NCI-H2227 treated with DMSO at 0.1 percent for 48 hours (cell line): ENCODE measurements around the gene ARHGEF2.
"Not testable (repeated sequence)": the region's sequence is repeated elsewhere in the genome, so short reads cannot be mapped to it uniquely, and the experiment has no call there.

Experiments used
- DNase-seq: peaks from one replicate; lab custom pipeline; 2025; lab: John Stamatoyannopoulos, UW

ARHGEF2 gene

GRCh38 chr1:155942578-155943141, 35.7 kb downstream of the ARHGEF2 start:
- no peak for DNase-seq

GRCh38 chr1:155941845-155942531, 36.4 kb downstream of the ARHGEF2 start:
- DNase-seq = no peak

DNA sequence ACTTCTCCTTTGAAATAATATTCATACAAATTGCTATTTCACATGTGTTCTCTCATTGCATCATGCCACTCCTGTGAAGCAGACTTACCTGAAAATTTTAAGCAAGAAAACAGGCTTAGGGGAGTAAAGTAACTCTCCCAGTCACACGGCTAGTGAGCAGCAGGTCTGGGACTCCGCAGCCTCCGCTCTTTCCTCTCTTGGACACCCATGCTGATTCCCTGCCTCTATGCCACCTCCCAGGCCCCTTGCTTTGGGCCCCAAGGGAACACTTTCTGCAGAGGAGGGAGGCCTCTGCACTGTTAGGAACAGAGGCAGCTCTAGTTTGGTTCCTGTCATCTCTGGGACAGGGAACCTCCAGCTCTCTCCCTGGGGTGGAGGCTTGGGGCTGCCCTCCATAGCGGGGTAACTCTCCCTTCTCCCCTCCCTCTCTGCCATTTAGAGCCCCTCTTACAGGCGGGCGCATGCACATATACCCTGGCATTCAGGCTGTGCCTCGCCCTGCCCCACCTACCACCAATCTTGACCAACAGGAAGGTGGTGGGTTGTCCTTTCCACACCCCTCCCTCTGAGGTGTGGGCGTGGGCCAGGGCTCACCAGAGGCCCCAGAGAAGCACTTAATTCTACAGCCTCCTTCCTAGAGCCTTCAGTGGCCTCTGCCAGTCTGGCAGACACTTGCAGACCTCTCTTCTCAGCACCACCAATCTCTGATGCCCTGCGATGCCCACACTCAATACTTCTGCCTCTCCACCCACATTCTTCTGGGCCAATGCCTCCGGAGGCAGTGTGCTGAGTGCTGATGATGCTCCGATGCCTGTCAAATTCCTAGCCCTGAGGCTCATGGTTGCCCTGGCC, 37.1 kb downstream of the ARHGEF2 start, which contains the start of gene RXFP4:
Gene RXFP4, plus strand, starts transcription at position 646 of the 852 bp plus-strand sequence. Its CDS starts 72 bp downstream, at position 718.
- DNase-seq = no peak

DNA sequence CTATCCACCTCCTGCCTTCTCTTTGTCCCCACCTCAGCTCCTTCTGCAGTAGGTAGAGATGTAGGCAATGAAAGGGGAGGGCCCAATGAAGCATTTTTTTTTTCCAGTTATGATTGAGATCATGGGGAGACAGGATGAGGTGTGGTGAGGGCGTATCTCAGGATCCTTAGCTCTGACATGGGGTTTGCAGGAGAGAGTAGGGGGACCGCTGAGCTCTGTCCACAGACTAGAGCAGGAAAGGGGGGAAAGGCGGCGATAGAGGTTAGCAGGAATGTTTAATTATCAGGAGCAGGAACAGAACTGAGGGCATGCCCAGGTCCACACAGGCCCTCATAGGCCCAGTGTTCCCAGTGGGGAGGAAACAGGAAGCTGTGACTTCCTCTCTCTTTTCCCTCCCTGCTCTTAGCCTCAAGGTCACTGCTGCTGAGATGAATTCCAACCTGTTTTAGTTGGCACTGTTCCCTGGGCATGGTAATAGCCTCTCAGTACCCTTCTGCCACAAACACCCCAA, 37.8 kb downstream of the ARHGEF2 start:
- no peak for DNase-seq

GRCh38 chr1:155938220-155938627, 40.1 kb downstream of the ARHGEF2 start:
- peak; percentile 65 for DNase-seq

GRCh38 chr1:155934936-155935590, 43.3 kb downstream of the ARHGEF2 start:
- DNase-seq = peak; percentile 81

GRCh38 chr1:155934097-155934935, 44.0 kb downstream of the ARHGEF2 start, which contains the start of gene KHDC4:
Gene KHDC4 (minus strand): TSS chr1:155934413. CDS start chr1:155934373, 40 bp downstream.
- peak; percentile 99 for DNase-seq

DNA sequence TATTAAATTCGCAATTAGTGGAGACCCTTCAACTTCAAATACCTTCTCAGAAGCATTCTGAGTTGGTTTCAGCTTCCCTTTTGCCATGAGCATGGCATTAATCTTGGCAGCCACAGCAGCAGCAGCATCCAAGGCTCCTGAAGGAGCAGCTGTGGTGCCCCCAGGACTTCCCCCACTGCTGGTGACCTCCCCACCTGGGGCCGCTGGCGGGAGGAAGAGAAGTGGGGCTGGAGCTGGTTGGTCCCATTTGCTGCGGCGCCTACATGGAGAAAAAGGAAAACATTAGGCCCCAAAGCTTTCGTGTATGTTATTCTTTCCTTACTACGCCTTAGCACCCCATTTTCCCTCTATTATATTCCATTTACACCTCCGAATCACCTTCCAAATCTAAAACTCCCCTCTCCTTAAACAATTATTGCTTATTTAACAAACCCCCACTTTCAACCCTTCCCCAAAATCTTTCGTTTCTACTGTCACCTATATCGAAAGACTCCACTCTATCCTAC, 44.7 kb downstream of the ARHGEF2 start:
- DNase-seq = no peak

DNA sequence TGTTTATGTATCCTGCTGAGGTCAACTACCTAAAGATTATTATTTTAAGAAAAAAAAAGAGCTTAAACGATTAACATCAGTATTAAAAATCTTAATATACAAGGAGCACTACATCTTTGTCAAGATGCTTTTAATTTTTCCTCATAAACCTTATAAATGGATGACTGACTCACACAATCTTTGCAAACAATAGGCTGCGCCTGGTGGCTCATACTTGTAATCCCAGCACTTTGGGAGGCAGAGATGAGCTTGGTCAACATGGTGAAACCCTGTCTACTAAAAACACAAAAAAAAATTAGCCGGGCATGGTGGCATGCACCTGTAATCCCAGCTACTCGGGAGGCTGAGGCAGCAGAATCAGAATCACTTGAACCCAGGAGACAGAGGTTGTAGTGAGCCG, 45.9 kb downstream of the ARHGEF2 start:
- DNase-seq = no peak

DNA sequence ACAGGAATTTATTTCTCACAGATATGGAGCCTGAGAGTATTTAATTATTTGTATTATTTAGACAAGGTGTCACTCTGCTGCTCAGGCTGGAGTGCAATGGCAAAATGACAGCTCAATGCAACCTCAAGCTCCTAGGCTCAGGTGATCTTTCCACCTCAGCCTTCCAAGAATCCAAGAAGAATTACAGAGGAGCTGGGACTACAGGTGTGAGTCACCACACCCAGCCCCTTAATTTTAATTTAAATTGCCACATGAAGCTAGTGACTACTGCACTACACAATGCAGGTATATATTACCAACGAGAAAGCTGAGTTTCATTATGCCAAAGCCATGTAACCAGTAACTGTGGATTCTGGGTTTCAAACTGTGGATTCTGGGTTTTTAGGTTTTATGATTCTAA, 46.3 kb downstream of the ARHGEF2 start:
- no peak for DNase-seq

DNA sequence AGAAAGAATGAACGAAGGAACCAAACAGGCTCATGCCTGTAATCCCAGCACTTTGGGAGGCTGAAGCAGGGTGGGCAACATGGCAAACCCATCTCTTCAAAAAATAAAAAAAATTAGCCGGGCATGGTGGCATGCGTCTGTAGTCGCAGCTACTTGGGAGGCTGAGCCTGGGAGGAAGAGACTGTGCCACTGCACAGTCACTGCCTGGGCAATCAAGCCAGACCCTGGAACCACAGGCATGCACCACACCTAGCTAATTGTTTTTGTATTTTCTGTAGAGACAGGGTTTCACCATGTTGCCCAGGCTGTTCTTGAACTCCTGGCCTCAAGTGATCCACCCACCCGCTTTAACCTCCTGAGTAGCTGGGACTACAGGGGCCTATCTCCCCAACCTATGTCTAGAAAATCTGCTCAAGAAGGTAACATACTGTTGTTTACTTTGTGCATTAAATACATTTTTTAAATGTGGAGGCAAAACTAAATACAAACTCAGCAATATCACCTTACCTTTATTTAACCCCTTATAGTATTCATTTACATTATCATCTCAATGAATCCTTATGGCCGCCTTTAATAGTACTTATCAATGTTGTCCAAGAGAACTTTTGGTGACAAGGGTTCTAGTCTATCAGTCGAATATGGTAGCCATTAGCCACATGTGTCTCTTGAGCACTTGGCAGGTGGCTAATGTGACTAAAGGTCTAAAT, 46.9 kb downstream of the ARHGEF2 start:
- no peak for DNase-seq

DNA sequence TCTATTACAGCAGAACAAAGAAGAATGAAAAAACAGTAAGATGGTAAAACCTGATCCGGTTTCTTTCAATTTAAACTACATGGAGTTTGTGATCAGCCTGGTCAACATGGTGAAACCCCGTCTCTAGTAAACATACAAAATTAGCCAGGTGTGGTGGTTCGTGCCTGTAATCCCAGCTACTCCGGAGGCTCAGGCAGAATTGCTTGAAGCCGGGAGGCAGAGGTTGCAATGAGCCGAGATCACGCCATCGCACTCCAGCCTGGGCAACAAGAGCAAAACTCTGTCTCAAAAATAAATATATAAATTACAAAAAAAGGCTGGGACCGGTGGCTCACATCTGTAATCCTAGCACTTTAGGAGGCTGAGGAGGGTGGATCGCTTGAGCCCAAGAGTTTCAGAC, 47.6 kb downstream of the ARHGEF2 start:
- DNase-seq = not testable (repeated sequence)

GRCh38 chr1:155929057-155929456, 49.3 kb downstream of the ARHGEF2 start:
- no peak for DNase-seq

DNA sequence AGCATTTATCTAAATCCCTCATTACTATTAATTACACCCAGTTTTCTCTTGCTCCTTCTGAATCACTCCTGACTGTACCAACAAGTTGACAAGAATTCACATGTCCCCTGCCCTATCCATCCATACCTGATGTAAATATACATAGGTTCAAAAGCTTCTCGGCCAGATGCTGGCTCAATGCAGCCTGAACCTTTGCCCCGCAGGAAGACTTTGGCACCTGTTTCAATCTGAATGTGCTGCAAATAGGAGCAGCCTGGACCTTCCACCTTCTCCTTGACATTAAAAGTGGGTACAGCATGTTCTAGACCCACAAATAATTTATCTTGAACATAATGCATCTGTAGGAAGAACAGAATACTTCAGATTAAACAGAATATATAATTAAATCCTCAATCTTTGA, 52.8 kb downstream of the ARHGEF2 start:
- no peak for DNase-seq

DNA sequence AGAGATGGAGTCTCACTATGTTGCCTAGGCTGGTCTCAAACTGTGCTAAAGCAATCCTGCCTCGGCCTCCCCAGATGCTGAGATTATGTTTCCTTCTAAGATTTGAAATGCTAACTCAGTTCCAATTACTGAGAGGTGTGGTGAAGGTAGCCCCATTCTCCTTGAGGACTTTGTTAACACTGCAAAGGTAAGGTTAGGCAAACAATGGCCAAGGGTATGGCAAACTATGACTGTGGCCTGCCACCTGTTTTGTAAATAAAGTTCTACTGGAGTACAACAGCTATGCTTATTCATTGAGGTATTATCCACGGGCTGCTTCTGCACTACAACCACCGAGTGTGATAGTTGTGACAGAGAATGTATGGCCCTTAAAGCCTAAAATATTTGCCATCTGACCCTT, 57.6 kb downstream of the ARHGEF2 start:
- DNase-seq = no peak

GRCh38 chr1:155919801-155920200, 58.5 kb downstream of the ARHGEF2 start:
- DNase-seq = no peak

DNA sequence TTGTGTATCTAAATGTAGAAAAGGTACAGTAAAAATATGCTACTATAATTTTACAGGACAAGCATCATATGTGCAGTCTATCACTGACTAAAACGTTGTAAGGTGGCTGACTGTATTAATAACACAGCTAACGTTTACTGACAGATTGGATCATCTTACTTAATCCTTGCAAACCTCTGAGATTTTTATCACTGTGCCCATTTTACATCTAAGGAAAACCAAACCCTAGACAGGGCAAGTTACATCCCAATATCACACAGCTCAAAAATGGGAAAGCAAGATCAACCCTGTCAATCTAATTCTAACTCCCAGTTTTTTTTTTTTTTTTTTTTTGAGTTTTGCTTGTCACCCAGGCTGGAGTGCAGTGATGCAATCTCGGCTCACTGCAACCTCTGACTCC, 59.7 kb downstream of the ARHGEF2 start:
- DNase-seq = no peak

DNA sequence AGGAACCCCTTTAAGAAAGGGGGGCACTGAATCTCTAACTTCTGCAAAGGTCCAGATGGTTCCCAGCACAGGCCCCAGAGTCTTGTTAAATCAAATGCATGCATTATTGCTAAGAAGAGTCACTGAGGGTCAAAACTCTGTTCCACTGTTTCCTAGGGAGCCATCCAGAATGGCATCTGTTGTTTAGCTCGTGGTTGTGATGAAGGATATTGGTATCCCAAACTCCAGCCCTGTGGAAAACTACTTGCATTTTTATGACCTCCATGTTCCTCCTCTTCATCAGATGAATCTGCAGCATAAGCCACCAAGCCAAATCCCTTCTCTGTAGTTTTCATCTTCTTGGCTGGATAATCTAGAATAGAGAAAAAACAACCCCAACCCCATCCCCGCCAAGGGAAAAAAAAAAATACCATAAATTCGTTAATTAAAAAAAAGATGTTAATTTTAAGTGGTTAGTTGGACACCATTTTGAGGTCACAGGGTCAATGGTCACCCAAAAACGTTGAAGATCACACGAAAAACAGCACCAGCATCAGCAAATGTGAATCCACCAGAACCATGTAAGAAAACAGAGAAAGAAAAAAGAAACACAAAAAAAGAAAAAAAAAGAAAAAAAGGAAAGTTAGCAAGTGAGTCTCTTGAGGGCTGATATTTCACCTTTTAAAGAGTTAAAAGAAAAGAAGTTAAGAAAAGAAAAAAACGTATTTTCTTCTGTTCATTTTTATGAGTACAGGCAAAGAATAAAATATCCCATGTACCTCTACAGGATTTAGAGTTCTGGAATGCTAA, 64.2 kb downstream of the ARHGEF2 start:
- DNase-seq = no peak

- no peak for DNase-seq
These were observed 66.3 kb downstream of the ARHGEF2 start for GRCh38 chr1:155912056-155912536.
